Measurements from ENCODE around the gene SLC25A53.
"Not testable (repeated sequence)": the region's sequence is repeated elsewhere in the genome, so short reads cannot be mapped to it uniquely, and the experiment has no call there.

The SLC25A53 gene

DNA sequence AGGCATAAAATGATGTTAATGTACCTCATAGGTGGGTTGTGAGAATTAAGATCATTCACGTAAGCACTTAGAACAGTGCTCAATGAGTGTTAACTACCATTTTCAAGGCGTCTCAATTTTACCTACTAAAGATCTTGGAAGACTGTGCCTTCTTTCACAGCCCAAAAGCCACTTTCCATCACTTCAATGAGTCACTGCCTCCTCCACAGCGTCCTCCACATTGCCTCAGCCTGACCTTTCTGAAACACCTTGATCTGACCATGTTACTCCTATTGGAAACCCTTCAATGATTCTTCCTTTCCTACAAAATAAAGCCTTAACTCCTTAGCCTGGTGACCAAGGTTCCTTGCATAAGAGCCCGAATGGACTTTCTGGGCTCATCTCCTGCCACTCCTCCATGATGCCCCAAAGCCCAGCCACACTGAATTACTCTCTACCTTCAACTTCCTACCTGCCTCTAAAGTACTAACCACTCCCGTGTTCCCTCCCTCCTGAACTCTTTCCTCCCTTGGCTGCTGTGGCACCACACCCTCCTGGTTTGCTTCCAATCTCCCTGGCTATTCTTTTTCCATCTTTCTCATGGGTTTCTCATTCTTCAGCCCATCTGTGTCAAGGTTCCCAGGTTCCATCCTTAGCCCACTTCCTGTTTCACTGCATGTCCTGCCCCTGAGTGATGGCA, 22.1 kb downstream of the SLC25A53 start:
- in situ Hi-C loops (cut with MboI; ENCODE audit: low sequenced_read_pairs), result no loop called here

DNA sequence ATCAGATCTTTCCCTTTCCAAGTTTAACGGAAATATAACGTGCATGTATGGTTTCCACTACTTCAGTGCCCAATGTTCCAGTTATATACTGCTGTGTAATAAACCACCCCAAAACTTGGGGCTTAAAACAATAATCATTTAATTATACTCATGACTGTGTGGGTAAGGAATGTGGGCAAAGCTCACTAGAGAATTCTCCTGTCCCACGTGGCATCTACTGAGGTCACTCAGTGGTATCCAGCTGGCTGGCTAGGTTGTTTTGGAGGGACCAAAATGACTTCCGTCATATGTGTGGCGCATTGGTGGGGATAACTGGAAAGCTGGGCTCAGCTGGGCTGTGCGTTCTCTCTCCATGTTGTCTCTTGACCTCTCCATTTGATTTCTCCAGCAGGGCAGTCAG, 26.0 kb downstream of the SLC25A53 start:
- in situ Hi-C loops (cut with MboI; ENCODE audit: low sequenced_read_pairs), result no loop called here

DNA sequence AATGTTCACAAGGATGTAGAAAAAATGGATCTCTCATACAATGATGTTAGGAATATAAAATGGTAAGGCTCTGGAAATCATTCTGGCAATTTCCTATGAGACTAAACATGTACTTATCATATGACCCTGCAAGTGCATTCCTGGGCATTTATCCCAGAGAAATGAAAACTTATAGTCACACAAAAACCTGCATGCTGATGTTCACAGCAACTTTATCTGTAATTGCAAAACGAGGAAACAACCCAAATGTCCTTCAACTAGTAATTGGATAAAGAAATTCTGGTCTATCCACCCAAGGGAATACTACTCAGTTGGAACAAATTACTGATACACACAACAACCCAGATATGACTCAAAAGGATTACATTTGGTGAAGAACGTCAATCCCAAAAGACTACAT, 30.0 kb downstream of the SLC25A53 start:
- in situ Hi-C loops (cut with MboI; ENCODE audit: low sequenced_read_pairs), result no loop called here

GRCh38 chrX:104122829-104123228, 34.0 kb downstream of the SLC25A53 start:
- in situ Hi-C loops (cut with MboI; ENCODE audit: low sequenced_read_pairs), result no loop called here

GRCh38 chrX:104118765-104119164, 38.0 kb downstream of the SLC25A53 start:
- in situ Hi-C loops (cut with MboI; ENCODE audit: low sequenced_read_pairs), result no loop called here

DNA sequence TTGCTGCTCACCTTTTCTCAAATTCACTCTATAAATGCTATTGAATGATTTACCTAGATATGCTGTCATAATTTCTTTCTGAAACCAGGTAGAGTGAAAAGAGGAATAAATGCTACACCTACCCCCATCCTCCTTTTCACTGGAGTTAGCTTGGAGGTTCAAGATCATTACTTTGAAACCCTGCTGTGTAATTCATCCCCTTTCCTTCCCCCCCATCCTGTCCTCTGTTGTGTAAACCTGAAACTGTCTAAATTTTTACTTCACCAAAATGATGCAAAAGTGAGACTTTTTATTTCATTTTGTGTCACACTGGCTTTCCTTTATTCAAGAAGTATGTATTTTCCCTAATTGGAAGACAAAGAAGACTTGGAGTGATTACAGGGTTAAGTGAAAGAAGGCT, 39.0 kb downstream of the SLC25A53 start:
- in situ Hi-C loops (cut with MboI; ENCODE audit: low sequenced_read_pairs), result no loop called here

- in situ Hi-C loops (cut with MboI; ENCODE audit: low sequenced_read_pairs), result no loop called here
Measured at GRCh38 chrX:104113222-104113965, 43.4 kb downstream of the SLC25A53 start.

DNA sequence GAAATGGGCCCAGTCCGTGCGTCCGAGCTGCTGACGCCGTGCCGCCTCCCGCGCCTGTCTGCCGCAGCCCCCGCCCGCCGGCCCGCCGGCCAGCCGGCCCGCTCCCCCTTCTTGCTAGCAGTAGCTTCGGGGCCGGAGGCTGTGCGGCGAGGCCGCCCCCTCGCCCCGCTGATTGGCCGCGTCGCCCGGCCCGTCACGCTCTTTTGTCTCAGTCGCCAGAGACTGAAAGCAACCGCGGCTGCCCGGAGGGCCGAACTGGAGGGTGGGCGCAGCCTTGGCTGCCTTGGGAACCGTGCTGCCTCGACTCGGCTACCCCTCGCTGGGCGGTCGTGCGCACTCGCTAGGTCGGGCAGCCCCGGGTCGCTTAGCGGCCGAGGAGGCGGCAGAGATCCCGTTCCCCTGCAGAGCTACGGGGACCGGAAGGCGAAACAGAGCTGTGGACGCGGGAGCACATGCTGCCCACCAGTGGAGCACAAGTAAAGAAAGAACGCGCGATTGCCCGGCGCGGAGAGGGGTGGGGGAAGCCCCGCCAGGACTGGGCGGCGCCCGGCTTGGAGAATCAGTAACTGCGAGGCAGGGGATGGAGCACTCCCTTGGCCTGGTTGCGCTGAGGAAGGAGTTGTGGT, 44.4 kb downstream of the SLC25A53 start, which contains the start of gene ZCCHC18:
Gene ZCCHC18 (plus strand): TSS at position 198 of the 626 bp plus-strand sequence. CDS start 1,589 bp downstream, outside the sequence.
- in situ Hi-C loops (cut with MboI; ENCODE audit: low sequenced_read_pairs), result no loop called here

- in situ Hi-C loops (cut with MboI; ENCODE audit: low sequenced_read_pairs), result not testable (repeated sequence)
Measured at GRCh38 chrX:104110491-104111240, 46.1 kb downstream of the SLC25A53 start.

- in situ Hi-C loops (cut with MboI; ENCODE audit: low sequenced_read_pairs), result no loop called here
Measured at GRCh38 chrX:104108955-104109354, 47.9 kb downstream of the SLC25A53 start.

GRCh38 chrX:104105330-104106262, 51.2 kb downstream of the SLC25A53 start:
- in situ Hi-C loops (cut with MboI; ENCODE audit: low sequenced_read_pairs), result no loop called here

GRCh38 chrX:104104676-104105075, 52.1 kb downstream of the SLC25A53 start:
- in situ Hi-C loops (cut with MboI; ENCODE audit: low sequenced_read_pairs), result no loop called here

- in situ Hi-C loops (cut with MboI; ENCODE audit: low sequenced_read_pairs), result no loop called here
Measured at GRCh38 chrX:104098919-104099318, 57.9 kb downstream of the SLC25A53 start.

- in situ Hi-C loops (cut with MboI; ENCODE audit: low sequenced_read_pairs), result no loop called here
Measured at GRCh38 chrX:104098151-104098808, 58.5 kb downstream of the SLC25A53 start.

DNA sequence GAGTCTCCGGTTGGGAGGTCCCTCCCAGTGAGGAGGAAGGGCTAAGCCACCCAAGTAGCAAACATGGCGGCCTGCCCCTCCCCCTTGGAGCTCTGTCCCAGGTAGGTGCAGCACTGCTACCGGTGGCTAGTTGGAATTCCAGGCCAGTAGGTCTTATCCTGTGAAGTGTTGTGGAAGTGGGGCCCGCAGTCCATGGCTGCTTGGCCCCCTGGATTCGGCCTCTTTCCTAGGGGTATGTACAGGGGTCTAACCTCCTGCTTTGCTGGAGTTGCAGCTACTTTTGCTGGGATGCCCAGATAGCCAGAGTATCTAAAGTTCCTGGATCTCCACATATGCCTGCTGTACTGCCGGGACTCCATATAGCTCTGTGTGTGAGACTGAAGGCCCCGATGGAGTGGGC, 70.9 kb downstream of the SLC25A53 start:
- in situ Hi-C loops (cut with MboI; ENCODE audit: low sequenced_read_pairs), result no loop called here

GRCh38 chrX:104085477-104085876, 71.3 kb downstream of the SLC25A53 start:
- in situ Hi-C loops (cut with MboI; ENCODE audit: low sequenced_read_pairs), result no loop called here

- in situ Hi-C loops (cut with MboI; ENCODE audit: low sequenced_read_pairs), result no loop called here
Measured at GRCh38 chrX:104084534-104085277, 72.1 kb downstream of the SLC25A53 start.

GRCh38 chrX:104084063-104084462, 72.7 kb downstream of the SLC25A53 start:
- in situ Hi-C loops (cut with MboI; ENCODE audit: low sequenced_read_pairs), result no loop called here

DNA sequence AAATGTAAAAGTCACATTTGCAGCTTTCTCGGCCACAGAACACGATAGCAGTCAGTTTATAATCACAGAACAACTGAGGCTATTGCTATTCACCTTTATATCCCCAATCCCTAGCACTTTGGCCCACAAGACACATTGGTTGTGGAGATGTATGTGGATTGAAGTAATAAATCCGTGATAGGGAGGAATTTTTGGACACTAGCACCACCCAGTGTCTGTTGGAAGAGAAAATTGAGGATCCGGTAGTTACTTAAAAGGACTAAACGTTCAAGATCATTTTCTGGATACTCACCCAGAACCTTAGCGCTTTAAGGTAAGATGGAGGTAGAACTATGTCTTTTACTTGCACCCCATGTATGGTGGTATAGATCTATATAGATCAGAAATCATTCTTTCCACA, 79.0 kb downstream of the SLC25A53 start:
- in situ Hi-C loops (cut with MboI; ENCODE audit: low sequenced_read_pairs), result not testable (repeated sequence)

Measured in HL-60/S4 treated with retinoic acid at 250 ng/mL for 4 days and 3 days (cell line).